Measurements from ENCODE around the gene NBPF10. TPM values are rescaled to one million over a fixed set of nuclear protein-coding genes. Genes with fewer than 3 reads are reported as not detected.

The NBPF10 gene
- 1.5 and 4.3 TPM in 2 replicates for total RNA-seq

GRCh38 chr1:146144465-146144864 lies at the start of gene NBPF10:
Gene NBPF10, minus strand, starts transcription at chr1:146144804. Its CDS starts 35 bp downstream, at chr1:146144769.

Other genes with a start within 250 kb of the NBPF10 start
- 34.9 and 96.2 TPM in 2 replicates for gene ITGA10, start 234.8 kb downstream of the NBPF10 start, total RNA-seq
- 18.4 and 24.3 TPM in 2 replicates for gene PEX11B, start 226.1 kb downstream of the NBPF10 start, total RNA-seq
- gene RBM8A, start 217.3 kb downstream of the NBPF10 start, total RNA-seq = 59.4 and 71.3 TPM in 2 replicates
- gene LIX1L, start 186.8 kb downstream of the NBPF10 start, total RNA-seq = 29.4 and 36.6 TPM in 2 replicates
- gene ANKRD34A, start 180.2 kb downstream of the NBPF10 start, total RNA-seq = 1.1 and 2.0 TPM in 2 replicates
- 10.0 and 12.1 TPM in 2 replicates for gene POLR3GL, start 180.1 kb downstream of the NBPF10 start, total RNA-seq
- 78.2 and 237 TPM in 2 replicates for gene TXNIP, start 148.2 kb downstream of the NBPF10 start, total RNA-seq
- gene HJV, start 123.1 kb downstream of the NBPF10 start, total RNA-seq = not detected in 2 replicates
- gene NOTCH2NLA, start 84.2 kb upstream of the NBPF10 start, total RNA-seq = 45.2 and 95.6 TPM in 2 replicates